ENCODE measurements around the gene NPIPA5. TPM values are rescaled to one million over a fixed set of nuclear protein-coding genes. Genes with fewer than 3 reads are reported as not detected.
"Not testable (repeated sequence)": the region's sequence is repeated elsewhere in the genome, so short reads cannot be mapped to it uniquely, and the experiment has no call there.

Gene NPIPA5
- total RNA-seq: 10 to 100 TPM in 3 of 4 donors, 1 to 10 TPM in 1; 2.5 to 22.8 (median 11.4) TPM

DNA sequence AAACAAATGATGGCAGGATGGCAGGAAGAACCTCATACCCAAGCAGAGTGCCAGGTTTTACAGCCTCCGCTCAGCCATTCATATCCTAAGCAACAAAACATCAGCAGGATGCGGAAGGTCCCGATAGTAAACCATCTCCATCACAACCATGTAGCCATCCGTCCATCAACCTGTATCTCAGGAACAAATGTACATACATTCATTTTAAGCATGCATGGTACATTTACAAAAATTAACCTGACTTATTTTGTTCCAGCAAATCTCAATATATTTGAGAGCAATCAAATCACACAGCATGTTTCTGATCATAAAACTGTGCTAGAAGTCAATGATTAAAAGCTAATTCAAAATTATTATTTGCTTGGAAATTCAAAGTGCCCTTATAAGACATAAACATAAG lies at the start of gene NPIPA5:
Gene NPIPA5 (minus strand): TSS at position 101 of the 400 bp plus-strand sequence. CDS start 0 bp downstream, at position 101.
- intact Hi-C loops (cut with DNase I; ENCODE audit: low total_unique reads); H3K4me3 ChIP-seq (ENCODE audit: low read depth, poor library complexity, severe bottlenecking); DNase-seq (ENCODE audit: low spot score in 2 of 2): not testable (repeated sequence)
- no CpG with 5 or more reads among the region's 4 CpGs for WGBS, 2 donors

DNA sequence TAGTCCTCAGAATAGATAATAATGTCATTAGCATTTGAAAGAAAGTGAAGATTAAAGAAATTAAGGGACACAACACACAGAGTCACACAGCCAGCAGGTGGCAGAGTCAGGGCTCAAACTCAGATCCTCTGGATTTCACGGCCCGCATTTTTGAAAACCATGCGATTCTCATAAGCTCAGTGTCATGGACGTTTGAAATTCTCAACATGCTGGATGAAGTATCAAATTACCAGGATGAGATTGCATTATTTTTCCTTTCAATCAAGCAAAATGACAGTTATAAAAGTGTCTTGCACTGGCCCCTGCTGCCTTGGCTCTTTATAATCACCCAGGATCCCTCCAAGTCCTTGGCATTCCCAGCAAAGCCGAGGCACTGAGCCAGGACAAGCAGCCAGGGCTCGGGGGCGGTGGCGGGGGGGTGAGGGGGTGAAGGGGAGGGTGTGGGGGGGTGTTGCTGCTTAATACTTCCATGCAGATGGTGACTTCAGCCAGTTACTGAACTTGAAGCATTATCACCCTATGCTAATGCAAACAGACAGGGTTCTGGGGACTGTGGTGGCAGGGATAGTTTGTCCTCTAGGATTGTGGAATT lies 49.6 kb upstream of the NPIPA5 start:
- WGBS, 2 donors: 5 to 15% methylated on average over 8 of the region's 8 CpGs
- intact Hi-C loops (cut with DNase I; ENCODE audit: low total_unique reads): no loop called here
- DNase-seq (ENCODE audit: low spot score in 2 of 2): peak; percentile 49 to 90

DNA sequence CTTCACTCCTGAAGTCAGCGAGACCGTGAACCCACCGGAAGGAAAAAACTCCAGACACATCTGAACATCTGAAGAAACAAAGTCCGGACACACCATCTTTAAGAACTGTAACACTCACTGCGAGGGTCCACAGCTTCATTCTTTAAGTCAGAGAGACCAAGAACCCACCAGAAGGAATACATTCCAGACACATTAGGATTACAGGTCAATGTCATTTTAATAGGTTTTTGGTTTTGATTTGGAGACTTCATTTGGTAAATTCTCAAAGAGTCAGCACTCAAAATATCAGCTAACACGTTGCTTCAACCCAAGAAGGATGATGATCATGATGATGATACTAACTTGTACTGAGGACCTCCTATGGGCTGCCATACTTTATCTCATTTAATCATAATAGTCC lies 48.7 kb upstream of the NPIPA5 start:
- WGBS, 2 donors: 70 to 81% methylated on average over 6 of the region's 6 CpGs
- no peak overlapping the region for H3K4me3 ChIP-seq (ENCODE audit: low read depth, poor library complexity, severe bottlenecking)
- TF ChIP-seq, protein P1, sequence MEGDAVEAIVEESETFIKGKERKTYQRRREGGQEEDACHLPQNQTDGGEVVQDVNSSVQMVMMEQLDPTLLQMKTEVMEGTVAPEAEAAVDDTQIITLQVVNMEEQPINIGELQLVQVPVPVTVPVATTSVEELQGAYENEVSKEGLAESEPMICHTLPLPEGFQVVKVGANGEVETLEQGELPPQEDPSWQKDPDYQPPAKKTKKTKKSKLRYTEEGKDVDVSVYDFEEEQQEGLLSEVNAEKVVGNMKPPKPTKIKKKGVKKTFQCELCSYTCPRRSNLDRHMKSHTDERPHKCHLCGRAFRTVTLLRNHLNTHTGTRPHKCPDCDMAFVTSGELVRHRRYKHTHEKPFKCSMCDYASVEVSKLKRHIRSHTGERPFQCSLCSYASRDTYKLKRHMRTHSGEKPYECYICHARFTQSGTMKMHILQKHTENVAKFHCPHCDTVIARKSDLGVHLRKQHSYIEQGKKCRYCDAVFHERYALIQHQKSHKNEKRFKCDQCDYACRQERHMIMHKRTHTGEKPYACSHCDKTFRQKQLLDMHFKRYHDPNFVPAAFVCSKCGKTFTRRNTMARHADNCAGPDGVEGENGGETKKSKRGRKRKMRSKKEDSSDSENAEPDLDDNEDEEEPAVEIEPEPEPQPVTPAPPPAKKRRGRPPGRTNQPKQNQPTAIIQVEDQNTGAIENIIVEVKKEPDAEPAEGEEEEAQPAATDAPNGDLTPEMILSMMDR (IDR thresholded peaks at IDR 0.05): no peak
- TF ChIP-seq POLR2A (IDR thresholded peaks at IDR 0.05): no peak
- DNase-seq (ENCODE audit: low spot score in 2 of 2): no peak
- intact Hi-C loops (cut with DNase I; ENCODE audit: low total_unique reads): no loop called here

More for the DNA sequence above, 49.6 kb upstream of the NPIPA5 start:
- TF ChIP-seq POLR2A (IDR thresholded peaks at IDR 0.05): no peak
- TF ChIP-seq, protein P1 (IDR thresholded peaks at IDR 0.05): peak in 1 of 3 donors; percentile 6
- H3K4me3 ChIP-seq (ENCODE audit: low read depth, poor library complexity, severe bottlenecking): no peak overlapping the region

DNA sequence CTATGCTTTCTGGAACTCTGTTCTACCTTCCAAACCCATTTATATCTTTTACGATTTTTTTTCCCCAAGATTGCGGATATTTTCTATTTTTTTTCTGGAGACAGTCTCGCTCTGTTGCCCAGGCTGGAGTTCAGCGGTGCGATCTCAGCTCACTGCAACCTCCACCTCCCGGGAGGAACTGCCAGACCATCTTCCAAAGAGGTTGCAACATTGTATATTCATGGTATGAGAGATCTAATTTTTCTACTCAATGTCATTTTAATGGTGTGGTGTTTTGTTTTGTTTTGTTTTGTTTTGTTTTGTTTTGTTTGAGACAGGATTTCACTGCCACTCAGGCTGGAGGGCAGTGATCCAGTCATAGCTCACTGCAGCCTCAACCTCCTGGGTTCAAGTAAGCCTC lies 47.8 kb upstream of the NPIPA5 start:
- no peak for TF ChIP-seq POLR2A (IDR thresholded peaks at IDR 0.05)
- TF ChIP-seq, protein P1 (IDR thresholded peaks at IDR 0.05): no peak
- no peak for DNase-seq (ENCODE audit: low spot score in 2 of 2)
- intact Hi-C loops (cut with DNase I; ENCODE audit: low total_unique reads): no loop called here
- 86 to 88% methylated on average over 6 of the region's 6 CpGs for WGBS, 2 donors
- no peak overlapping the region for H3K4me3 ChIP-seq (ENCODE audit: low read depth, poor library complexity, severe bottlenecking)

DNA sequence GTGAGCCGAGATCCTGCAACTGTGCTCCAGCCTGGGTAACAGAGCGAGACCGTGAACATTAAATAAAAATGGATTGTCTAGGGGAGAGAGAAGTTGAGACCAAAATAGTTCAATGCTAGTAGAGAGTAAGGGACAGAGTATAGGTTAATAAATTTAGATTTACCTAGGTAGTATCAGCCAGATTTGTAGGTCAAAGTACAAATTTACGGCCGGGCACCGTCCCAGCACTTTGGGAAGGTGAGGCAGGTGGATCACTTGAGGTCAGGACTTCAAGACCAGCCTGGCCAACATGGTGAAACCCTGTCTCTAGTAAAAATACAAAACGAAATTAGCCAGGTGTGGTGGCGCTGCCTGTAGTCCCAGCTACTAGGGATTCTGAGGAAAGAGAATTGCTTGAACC lies 44.1 kb upstream of the NPIPA5 start:
- TF ChIP-seq, protein P1 (IDR thresholded peaks at IDR 0.05): no peak
- no peak for TF ChIP-seq POLR2A (IDR thresholded peaks at IDR 0.05)
- 85 to 88% methylated on average over 8 of the region's 8 CpGs for WGBS, 2 donors
- intact Hi-C loops (cut with DNase I; ENCODE audit: low total_unique reads): no loop called here
- DNase-seq (ENCODE audit: low spot score in 2 of 2): no peak
- H3K4me3 ChIP-seq (ENCODE audit: low read depth, poor library complexity, severe bottlenecking): no peak overlapping the region

DNA sequence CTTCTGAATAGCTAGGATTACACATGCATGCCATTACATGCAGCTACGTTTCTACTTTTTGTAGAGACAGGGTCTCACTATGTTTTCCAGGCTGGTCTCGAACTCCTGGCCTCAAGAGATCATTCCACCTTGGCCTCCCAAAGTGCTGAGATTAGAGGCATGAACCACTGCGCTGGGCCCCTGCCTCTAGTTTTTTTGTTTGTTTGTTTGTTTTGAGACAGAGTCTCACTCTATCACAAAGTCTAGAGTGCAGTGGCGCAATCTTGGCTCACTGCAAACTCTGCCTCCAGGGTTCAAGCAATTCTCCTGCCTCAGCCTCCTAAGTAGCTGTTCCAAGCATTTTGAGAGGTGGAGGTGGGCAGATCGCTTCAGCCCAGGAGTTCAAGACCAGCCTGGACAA lies 43.6 kb upstream of the NPIPA5 start:
- H3K4me3 ChIP-seq (ENCODE audit: low read depth, poor library complexity, severe bottlenecking); DNase-seq (ENCODE audit: low spot score in 2 of 2); intact Hi-C loops (cut with DNase I; ENCODE audit: low total_unique reads): not testable (repeated sequence)
- WGBS, 2 donors: 75 to 78% methylated on average over 5 of the region's 5 CpGs

DNA sequence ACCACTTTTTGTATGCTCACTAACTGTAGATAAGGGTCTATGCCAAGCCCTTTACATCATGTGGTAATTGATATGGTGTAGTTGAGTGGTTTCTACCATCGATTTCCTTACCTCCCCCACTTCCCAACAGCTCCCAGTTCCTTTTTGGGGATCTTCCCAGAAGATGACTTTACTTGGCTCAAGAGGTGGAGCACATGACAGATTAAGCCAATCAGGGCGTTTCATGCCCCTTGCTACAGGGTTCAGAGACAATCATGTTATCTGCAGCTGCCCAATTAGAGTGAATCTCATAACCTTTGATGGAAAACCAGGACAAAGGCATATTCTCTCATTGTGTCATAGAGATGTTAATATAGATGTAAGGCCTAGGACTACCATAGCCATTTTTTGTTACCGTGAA lies 40.1 kb upstream of the NPIPA5 start:
- 78 to 94% methylated on average over 3 of the region's 3 CpGs for WGBS, 2 donors
- intact Hi-C loops (cut with DNase I; ENCODE audit: low total_unique reads): no loop called here
- H3K4me3 ChIP-seq (ENCODE audit: low read depth, poor library complexity, severe bottlenecking): no peak overlapping the region
- TF ChIP-seq, protein P1 (IDR thresholded peaks at IDR 0.05): no peak
- no peak for TF ChIP-seq POLR2A (IDR thresholded peaks at IDR 0.05)
- no peak for DNase-seq (ENCODE audit: low spot score in 2 of 2)
